GM19035 (cell line): ENCODE measurements around the gene ALK.
A peak's percentile ranks its signal among the peaks of the same experiment; 100 is the strongest.

Experiments used
- ATAC-seq: cut with Tn5 transposase; IDR thresholded peaks from one replicate; pipeline ENCODE4 v1.9.1; 2021; ENCODE audit not compliant: unreplicated experiment

The ALK gene

DNA sequence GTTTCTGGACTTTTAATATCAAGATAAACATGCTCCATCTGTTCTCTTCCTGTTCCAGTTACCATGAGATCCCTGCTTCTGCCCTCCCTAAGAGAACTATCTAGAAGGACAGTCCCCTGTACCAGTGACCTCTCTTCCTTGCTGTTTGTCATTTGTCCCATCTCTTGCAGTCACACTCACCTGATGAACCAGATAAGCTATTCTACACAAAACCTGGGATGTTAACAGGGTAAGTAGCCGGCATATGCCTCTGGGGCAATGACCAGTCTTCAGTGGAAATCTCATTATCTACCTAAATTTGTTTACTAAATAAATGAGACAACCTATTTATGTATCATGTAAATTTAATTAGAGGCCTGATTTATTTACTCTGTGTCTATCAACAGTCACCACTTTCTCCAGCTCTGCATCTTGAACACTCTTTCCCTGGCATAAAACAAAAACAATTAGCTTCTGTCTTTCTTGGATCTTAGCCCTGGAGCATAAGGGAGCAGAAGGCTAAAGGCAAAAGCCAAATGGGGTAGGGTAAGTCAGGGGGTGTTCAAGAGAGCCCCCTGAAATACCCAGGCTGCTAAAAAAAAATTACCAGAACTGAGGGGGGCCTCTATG, 337.7 kb downstream of the ALK start:
- ATAC-seq, result peak; percentile 24

DNA sequence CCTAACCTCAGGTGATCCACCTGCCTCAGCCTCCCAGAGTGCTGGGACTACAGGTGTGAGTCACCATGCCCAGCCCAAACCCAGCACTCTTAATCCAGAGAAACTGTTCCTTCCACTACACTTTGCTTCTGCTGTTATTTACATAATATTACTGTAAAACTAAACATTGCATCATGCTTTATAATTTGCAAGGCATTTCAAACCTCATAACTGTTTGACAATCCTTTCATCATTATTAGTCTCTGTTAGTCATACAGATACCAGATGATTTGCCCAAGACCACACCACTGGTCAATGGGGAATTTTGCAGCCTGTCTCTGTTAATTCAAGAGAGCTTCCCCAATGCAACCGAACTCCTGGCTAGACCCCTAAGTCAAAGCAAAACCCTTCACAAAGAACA, 338.3 kb downstream of the ALK start:
- ATAC-seq, result peak; percentile 68

DNA sequence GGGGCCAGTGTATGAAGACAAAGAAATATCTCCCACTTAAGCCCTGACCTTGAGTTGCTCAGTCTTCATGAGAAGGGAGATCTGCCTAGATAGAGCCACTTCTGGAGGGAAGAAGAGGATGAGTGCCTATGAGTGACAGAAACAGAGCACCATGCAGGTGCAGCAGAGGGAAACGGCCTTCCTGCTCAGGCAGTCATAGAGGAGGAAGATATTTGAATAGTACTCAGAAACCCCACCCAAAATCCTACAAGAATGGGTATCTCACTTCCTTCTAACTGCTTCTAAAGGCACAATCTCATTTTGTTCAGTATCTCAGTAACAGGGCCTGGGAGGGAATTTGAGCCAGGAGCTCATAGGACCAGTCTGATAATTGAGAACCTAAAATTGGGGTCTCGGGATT, 339.3 kb downstream of the ALK start:
- no peak for ATAC-seq

DNA sequence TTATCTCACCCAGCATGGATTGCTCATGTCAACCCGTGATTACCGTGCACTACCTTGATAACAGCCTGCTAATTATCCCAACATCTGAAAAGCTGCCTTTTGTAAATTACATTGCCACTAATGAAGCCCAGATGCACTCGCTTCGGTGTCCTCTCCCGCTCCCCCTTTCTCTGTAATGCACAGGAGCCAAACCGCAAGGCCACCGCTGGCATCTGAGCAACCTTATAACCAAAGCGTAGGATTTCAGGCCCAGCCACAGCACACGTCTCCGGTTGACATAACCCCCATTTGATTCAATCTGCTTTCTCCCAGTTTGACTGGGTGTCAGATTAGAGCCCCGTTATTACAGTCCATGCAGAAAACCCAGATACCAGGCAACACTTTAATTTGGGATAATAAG, 341.2 kb downstream of the ALK start:
- no peak for ATAC-seq

DNA sequence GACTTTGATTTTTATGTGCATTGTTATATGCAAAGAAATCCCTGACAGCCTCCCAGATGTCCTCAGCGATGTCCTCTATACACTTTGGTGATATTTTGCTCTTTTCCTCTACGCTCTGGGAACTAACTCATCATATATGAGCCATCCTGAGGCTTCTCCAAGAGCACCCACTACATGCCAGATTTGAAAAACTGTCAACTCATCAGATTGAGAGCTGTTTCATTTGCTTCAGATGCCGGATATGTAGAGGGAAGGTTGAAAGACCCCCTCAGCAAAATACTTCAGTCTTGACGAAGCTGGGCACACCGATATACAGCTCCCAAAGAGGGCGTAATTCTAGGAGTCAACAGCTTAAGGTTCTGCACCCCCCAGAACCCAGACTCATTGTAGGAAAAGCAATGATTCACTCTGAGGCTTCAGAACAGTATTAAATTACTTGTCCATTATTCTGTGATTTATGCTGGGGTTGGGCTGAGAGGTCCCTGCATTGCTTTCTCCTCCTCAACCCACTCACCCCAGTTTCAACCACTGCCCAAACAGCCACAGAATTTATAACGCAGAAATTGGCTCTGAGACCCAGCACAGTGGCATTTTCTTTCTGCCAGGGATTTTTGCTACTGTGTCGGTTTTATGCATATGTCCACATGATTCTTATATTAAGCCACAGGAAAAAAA, 341.8 kb downstream of the ALK start:
- no peak for ATAC-seq

DNA sequence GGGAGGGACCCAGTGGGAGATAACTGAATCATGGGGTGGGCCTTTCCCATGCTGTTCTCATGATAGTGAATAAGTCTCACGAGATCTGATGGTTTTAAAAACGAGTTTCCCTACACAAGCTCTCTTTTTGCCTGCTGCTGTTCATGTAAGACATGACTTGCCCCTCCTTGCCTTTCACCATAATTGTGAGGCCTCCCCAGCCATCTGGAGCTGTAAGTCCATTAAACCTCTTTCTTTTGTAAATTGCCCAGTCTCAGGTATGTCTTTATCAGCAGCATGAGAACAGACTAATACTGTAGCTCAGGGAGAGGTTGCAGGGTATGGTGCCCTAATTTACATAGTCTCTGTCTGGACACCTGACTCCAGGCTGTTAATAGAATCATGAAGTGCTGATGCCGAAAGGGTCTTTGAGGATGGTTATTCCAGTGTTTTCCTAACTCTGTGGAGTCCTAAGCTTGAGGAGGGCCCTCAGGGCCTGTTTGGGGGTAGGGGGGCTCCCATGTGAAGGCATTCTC, 343.2 kb downstream of the ALK start:
- ATAC-seq, result no peak

DNA sequence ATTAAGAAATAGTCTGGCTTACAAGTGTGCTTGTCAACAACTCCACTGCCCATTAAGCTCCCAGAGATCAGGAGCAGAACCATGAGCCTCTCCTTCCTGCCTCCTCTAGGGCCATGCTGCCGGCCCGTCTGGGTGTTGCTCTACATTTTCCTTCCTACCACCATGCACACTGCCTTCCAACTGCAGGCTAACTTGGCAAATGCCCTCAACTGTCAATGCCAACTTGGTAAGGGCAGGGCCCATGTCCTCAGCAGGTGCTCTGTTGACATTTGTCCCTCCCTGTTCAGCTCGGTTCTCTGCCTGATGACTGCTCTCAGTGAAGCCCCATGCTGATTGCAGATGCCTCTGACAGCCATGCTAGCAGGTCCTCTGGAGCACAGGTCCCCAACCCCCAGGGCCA, 345.2 kb downstream of the ALK start:
- no peak for ATAC-seq

DNA sequence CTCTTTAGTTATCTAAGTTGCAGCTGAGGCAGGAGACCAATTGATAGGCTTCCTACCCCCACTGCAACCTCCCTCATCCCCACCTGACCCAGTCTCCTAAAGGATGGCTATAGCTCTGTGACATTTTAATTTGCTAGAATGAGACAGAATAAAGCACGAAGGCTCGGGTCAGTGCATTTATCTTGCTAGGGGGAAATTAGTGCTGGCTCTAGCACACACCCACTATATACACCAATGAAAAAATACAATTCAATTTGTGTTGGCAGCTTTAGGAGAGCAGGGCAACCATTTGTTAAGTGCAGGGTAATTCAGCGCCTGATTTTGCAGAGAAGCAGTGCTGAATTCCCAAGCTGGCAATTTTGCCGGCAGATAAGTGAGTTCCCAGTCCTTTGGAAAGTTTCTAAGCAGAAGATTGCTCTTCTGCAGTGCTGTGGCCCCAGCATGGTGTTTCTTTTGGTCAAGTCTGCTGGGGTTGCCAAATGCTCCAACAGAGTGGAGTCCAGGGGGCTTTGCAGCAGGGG, 346.0 kb downstream of the ALK start:
- ATAC-seq, result no peak

DNA sequence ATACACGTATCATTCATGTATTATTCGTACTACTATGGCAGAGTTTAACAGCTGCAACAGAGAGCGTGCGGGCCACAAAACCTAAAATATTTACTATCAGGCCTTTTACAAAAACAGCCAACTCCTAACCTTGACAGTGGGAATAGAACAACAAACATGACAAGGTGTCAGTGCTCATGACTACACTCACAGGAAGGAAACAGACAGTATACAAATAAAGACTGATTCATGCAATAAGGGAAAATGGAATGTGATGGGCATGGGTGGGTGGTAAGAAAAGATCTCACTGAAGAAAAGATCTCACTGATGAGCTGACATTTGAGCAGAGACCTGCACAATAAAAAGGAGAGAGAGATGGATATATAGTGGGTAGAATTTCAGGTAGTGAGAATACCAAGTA, 347.8 kb downstream of the ALK start:
- ATAC-seq, result no peak

DNA sequence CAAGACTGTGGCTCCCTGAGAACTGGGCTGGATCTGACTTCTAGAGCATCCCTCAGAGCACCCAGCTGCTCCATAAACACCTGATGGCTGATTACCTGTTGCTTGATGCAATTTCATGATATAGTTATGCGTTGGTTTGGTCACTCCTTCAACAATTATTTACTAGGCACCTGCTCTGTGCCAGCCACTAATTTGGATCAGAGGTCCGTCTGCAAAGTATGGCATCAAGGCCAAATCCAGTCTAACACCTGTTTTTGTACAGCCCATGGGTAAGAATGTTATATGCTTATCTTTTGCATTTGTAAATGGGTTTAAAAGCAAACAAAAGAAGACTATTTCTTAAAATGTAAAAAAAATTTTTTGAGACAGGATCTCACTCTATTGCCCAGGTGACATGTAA, 348.2 kb downstream of the ALK start:
- ATAC-seq, result no peak

DNA sequence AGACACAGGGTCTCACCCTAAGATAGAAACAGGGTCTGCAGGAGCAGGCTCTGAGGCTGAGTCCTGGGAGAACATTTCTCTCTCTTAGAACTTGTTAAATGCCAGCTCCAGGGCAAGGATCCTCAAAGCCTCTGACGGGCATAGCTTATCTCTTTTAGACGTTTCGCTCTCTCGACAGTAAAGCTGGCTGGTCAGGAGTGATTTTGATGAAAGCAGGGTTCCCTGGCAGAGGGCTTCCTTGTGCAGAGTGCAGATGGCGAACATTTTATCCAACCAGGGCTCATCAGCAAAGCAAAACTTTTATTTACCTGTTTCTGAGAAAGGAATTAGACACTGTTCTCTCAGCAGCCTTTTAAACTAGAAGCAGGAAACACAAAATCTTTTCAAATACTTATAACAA, 350.8 kb downstream of the ALK start:
- ATAC-seq, result no peak

DNA sequence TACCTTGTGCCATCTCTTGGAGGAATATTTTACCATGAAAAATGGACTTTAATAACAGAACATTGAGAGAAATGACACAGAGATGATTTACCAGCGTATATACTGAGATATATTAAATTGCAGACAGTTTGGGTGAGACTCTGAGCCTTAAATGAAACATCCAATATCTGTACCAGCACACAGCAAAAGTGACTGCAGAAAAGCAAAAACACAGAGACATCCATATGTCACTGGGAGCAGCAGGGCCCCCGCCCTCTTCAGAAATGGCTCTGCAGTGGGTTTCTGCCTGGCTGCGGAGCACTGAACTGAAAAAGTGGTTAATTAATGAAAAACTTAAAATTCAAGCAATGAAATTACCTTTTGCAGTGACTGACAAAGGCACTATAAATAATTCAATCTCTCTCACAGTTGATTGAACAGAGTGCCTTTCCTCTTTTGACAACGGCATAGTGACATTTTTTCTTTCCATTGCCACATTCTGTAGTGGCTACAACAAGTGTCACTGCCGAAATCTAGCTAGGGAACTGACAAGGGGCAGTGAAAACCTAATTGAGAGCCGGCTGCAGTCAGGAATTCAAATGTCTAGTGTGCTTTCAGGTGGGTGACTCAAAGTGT, 353.4 kb downstream of the ALK start:
- ATAC-seq, result no peak

DNA sequence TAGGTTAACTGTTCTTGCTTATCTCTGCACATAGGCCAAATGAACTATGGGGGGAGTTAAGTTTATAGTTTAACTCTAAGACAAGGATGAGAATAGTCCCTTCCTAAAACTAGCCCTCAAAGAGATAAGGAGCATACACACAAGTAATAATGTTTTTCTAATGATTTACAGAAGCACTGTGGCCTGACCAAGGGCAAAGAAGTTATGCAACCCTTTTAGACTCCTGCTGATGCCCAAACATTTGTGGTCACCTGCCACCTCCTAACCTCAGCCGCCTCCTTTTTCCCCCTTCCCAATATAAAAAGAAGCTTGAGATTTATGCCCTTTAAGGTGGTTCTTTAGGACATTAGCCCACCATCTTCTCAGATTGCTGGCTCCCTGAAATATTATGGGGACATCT, 357.7 kb downstream of the ALK start:
- ATAC-seq, result no peak

DNA sequence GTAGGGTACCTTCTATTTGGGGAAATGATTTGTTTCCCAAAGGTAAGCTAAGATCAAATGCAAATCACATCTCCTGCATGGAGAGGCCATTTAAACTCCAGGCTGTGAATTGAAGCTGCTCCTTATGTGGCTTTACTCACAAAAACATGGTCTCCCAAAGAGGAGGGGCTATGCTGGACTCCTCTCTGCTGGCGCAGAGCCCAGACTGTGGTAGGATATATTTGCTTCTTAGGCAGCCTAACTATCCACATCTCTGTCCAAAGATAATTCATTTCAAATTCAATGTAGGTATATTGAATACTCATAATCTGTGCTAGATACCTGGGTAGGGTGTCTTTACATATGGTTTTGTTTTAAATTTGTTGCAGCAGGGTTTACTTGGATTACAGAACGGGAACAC, 358.5 kb downstream of the ALK start:
- no peak for ATAC-seq

DNA sequence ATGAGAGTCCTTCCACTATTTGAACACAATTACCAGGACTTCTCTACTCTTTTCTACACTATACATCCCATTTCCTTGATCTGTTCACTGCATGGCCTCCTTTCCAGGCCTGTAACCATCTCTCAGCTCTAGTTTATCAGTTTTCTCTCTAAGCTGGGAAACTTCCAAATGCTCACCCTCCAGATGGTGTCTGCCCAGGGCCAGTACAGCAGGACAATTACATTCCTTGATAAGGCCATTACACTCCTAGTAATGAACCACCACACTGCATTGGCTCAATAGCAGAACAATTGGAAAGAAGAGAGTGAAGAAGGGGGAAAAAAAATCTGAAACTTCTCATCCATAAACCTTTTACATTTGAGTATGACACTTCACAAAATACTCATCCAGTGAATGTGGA, 359.1 kb downstream of the ALK start:
- no peak for ATAC-seq

DNA sequence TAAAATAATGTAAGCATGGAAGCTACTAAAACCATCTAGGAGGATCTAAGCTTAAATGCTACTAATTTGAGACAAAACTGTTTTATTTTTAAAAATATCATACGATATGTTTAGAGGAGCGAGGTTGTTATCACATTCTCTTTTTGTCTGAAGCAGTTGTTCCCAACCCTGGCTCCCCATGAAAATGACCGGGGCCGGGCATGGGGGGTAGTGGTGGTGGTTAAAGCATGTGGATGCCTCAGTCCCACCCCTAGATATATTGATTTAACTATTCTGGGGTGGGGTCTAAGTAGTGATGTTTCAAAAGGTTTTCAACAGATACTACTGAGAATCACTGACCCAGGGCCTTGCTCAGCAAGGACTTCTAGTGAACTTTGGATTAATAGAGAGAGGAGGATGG, 359.8 kb downstream of the ALK start:
- no peak for ATAC-seq

DNA sequence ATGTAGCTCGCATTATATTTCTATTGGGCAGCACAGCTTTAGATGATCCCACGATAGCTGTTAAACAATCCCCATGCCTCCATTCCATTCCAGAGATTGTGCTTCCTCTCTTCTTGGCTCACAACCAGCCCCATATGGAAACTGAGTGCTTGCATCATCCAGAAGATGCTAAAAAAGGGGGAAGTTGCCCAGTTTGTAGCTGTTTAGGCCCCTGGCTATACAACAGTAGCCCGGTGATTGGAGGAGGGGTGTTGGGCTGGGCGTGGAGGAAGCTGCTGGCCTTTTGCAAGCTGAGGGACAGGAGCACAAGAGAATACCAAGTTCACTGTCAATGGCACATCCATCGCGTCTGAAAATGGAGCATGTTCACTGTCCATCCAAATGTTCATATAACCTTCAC, 360.2 kb downstream of the ALK start:
- ATAC-seq, result no peak

DNA sequence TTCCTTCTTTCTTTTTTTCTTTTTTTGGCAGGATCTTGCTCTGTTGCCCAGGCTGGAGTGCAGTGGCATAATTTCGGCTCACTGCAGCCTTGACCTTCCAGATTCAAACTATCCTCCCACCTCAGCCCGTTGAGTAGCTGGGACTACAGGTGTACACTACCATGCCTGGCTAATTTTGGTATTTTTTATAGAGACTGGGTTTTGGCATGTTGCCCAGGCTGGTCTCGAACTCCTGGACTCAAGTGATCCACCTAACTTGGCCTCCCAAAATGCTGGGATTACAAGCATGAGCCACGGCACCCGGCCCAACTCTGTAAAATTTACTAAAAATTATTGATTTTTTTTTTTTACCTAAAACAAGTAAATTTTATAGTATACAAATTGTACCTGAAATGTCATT, 360.8 kb downstream of the ALK start:
- no peak for ATAC-seq

DNA sequence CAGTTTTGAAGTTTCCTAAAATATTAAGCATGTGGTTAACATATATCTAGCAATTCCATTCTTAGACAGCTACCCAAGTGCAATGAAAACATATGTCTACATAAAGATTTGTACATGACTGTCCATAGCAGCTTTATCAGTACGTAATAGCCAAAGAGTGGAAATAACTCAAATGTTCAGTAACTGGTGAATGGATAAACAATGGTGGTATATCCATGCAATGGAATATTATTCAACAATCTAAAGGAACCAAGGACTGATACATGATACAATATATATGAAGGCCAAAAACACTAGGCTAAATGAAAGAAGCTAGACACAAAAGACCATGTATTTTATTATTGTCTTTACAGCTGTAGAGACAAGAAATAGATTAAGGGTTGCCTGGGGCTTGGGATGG, 361.4 kb downstream of the ALK start:
- no peak for ATAC-seq

DNA sequence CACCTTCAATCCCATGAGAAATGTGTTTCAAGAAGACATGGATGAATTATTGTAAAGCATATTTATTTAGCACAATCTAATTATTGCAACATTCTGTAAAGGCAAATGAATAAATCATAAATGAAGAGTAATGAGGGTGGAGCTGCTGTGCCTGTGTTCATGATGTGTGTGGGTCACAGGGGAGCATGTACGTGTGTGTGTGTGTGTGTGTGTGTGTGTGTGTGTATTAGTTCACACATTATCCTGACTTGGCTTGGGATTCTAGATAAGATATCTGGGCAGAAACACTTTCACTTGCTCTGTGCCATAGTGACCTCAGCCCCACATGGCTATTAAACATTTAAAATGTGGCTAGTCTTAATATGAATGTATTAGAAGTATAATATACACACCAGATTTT, 361.8 kb downstream of the ALK start:
- no peak for ATAC-seq

DNA sequence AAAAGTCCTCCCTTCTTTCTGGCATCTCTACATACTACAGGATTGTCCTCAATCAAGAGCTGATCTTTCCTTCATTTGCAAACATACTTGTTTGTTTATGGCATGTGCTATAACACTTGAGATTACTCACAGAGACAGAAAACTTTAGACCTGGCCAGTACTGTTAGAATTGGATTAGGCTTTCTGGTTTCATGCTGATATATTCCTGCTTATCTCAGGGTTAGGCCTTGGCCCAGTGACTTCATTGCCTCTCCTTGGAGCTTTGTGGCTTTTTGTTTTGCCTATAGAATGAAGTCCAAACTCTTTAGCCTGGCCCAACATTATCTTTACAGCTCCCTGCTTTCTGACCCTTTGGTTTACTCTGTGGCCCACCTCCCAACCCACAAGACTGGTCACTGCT, 363.3 kb downstream of the ALK start:
- no peak for ATAC-seq

DNA sequence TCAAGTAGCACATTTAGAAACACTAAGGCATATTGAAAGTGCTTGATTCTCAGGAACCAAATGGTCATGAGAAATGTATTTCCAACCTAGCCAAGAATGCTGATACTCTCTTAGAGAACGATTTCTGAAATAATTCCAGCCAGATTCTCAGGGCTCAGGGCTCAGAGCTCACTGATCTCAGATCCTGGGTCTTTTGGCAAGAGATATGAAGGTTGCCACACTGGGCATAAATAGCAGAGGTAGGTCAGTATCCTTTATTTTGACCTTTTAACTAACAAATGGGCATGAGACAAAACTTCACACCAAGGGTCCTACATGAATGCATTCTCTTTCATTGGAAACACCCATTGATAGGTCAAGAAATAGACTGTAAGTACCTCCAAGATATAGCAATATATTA, 364.1 kb downstream of the ALK start:
- ATAC-seq, result no peak

DNA sequence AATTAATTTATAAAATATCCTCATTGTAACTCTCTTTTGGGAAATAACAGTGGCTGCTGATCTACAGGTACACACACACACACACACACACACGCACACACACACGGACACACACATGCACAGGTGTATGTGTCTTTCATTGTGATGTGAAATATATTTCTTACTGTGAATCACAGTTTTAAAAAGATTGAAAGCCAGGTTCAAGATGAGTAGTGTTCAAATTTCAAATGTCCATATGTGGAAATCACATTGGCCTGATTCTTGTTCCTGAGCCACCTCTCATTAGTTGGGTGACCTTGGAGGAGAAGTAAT, 372.4 kb downstream of the ALK start:
- ATAC-seq, result no peak
